Ovary (tissue), 3 donors: ENCODE data around the gene GPATCH4.

Experiments used
- POLR2A ChIP-seq: fragments of 450-650 bp; IDR thresholded peaks from one replicate; pipeline ENCODE4 v1.6.1; 2017; ENCODE audit warnings: antibody characterized with exemption, mild to moderate bottlenecking, moderate library complexity
- TF ChIP-seq, protein P1 (sequence below), 3 donors: fragments of 450-650 bp in 2 of 3; fragments of 200-600 bp in 1 of 3; IDR thresholded peaks; one replicate each; pipeline versions ENCODE4 v1.5.1 to v1.8.0; 2016 to 2022; ENCODE audit warnings: antibody characterized with exemption in 3 of 3, mild to moderate bottlenecking in 1 of 3
- donor health status: DM: no; HTN: no; CAD: no.

DNA sequence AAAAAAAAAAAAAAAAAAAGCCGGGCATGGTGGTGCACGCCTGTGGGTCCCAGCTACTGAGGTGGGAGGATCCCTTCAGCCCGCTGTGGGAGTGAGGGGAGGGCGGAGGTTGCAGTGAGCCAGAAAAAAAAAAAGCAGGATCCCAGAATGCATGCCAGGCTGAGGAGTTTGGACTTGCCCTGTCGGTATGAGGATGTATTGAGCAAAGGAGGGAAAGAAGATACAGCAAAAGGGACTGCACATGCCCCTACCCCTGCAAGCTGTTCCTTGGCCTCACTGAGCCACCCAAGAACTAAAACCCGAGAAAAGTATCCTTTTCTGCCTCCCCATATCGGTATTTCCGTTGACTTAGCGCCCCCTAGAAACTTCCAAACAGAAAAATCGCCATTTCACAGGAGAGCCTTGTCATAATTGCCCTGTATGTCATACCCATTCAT is 1.3 kb upstream of the GPATCH4 start:
- no peak for TF ChIP-seq POLR2A
- TF ChIP-seq, protein P1, sequence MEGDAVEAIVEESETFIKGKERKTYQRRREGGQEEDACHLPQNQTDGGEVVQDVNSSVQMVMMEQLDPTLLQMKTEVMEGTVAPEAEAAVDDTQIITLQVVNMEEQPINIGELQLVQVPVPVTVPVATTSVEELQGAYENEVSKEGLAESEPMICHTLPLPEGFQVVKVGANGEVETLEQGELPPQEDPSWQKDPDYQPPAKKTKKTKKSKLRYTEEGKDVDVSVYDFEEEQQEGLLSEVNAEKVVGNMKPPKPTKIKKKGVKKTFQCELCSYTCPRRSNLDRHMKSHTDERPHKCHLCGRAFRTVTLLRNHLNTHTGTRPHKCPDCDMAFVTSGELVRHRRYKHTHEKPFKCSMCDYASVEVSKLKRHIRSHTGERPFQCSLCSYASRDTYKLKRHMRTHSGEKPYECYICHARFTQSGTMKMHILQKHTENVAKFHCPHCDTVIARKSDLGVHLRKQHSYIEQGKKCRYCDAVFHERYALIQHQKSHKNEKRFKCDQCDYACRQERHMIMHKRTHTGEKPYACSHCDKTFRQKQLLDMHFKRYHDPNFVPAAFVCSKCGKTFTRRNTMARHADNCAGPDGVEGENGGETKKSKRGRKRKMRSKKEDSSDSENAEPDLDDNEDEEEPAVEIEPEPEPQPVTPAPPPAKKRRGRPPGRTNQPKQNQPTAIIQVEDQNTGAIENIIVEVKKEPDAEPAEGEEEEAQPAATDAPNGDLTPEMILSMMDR (IDR thresholded peaks at IDR 0.05) = no peak
